B cell (primary cell): ENCODE measurements around the gene C10orf90.

ENCODE experiments used
- CTCF ChIP-seq: fragments of 200-600 bp; IDR thresholded peaks from one replicate; pipeline ENCODE4 v1.8.0; 2022; ENCODE audit warnings: antibody characterized with exemption, mild to moderate bottlenecking
- EZH2 ChIP-seq: IDR thresholded peaks from 2 replicates; pipeline ENCODE4 v1.6.1; 2012; ENCODE audit warnings: borderline replicate concordance, low read depth, mild to moderate bottlenecking, moderate library complexity, low read length; ENCODE audit not compliant: insufficient read depth, poor library complexity, severe bottlenecking

GRCh38 chr10:126476246-126476645 lies 194.2 kb downstream of the C10orf90 start:
- TF ChIP-seq CTCF (no peak), EZH2 (no peak)
